Fibroblast of villous mesenchyme (primary cell): Measurements from ENCODE around the gene RBMS3. TPM values are rescaled to one million over a fixed set of nuclear protein-coding genes. Genes with fewer than 3 reads are reported as not detected.
A peak's percentile ranks its signal among the peaks of the same experiment; 100 is the strongest.
"Not testable (repeated sequence)": the region's sequence is repeated elsewhere in the genome, so short reads cannot be mapped to it uniquely, and the experiment has no call there.

Experiments used
- DNase-seq: peaks from one replicate; pipeline ENCODE4 v3.0.0-alpha.2; 2010; ENCODE audit warnings: low read depth
- H3K4me3 ChIP-seq: 2 replicates; pipeline ENCODE4 v1.5.1; 2011; ENCODE audit warnings: low read depth, mild to moderate bottlenecking, low read length
- total RNA-seq: library from RNA; depleted of rRNA; stranded (reverse); fragments of >200 nt; gene quantifications from 2 replicates; pipeline ENCODE4 v1.2.3, GENCODE V29; 2012
- TF ChIP-seq, protein P1 (sequence below): IDR thresholded peaks from 2 replicates; pipeline ENCODE4 v1.5.1; 2012; ENCODE audit warnings: low read depth, mild to moderate bottlenecking, low read length; ENCODE audit not compliant: insufficient read depth

Gene RBMS3
- total RNA-seq, 1 donor: 85.9 TPM

DNA sequence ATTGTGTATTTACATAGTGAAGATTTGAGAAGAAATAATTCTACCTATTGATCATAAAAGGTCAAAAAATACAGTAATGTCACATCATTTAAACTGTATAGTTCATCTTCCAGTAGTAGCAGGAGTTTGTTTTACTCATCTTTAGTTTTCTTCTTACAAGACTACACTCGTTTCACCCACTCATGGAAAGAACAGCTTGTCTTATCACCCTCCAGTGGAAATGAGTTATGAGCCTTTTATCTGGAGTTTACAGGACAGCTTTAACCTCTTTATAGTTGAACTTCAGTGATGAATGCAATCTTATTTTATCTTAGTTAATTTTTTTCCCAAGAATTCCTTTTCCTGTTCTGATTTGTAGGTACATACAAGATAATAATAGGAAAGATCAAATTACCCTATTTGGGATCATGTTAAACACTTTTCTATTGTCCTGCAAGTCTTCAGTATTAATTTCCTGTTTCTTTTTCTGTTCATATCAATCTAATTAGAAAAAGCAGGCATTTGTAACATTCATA is 36.8 kb downstream of the RBMS3 start:
- peak; percentile 36 for DNase-seq
- H3K4me3 ChIP-seq: no peak overlapping the region
- TF ChIP-seq, protein P1, sequence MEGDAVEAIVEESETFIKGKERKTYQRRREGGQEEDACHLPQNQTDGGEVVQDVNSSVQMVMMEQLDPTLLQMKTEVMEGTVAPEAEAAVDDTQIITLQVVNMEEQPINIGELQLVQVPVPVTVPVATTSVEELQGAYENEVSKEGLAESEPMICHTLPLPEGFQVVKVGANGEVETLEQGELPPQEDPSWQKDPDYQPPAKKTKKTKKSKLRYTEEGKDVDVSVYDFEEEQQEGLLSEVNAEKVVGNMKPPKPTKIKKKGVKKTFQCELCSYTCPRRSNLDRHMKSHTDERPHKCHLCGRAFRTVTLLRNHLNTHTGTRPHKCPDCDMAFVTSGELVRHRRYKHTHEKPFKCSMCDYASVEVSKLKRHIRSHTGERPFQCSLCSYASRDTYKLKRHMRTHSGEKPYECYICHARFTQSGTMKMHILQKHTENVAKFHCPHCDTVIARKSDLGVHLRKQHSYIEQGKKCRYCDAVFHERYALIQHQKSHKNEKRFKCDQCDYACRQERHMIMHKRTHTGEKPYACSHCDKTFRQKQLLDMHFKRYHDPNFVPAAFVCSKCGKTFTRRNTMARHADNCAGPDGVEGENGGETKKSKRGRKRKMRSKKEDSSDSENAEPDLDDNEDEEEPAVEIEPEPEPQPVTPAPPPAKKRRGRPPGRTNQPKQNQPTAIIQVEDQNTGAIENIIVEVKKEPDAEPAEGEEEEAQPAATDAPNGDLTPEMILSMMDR: no peak

- no peak overlapping the region for H3K4me3 ChIP-seq
- TF ChIP-seq, protein P1: no peak
- no peak for DNase-seq
Observed at GRCh38 chr3:29318251-29318650, 37.4 kb downstream of the RBMS3 start.

- DNase-seq: no peak
- TF ChIP-seq, protein P1: no peak
- H3K4me3 ChIP-seq: no peak overlapping the region
Observed at GRCh38 chr3:29319262-29319661, 38.4 kb downstream of the RBMS3 start.

DNA sequence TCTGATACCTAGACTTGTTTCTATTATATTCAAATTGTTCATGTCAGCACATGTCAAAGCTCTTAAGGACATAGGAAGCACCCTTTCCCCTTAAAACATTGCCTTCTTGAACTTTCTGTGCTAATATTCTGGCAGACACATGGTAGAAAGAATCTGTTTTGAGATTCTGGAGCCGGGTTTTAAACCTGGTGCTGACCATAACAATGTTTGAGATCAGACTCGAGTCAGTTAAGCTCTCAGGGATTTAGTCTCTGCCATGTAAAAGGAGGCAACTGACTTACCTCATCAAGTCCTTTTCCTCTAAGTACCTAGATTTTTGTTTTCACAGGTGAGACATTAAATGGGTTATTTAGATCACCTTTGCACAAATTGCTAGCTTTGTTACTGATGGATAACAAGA is 38.9 kb downstream of the RBMS3 start:
- peak; percentile 35 for DNase-seq
- no peak overlapping the region for H3K4me3 ChIP-seq

DNA sequence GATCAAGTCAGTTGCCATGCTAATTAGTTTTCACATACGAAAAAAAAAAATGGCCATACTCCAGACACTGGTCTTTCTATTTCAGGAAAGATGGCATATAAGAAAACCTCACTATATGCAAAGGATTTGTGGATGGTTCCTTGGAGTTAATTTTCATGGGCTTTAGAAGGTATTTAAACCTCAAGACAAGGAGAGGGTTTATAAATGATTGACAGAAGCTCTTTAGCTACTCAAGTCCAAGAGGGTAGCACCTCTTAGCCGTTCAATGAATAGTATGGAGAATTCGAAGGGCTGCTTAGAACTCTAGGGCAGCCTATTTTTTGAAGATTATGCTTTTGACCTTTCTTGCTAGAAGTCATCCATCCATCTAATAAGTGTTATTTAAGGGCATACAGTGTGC is 41.7 kb downstream of the RBMS3 start:
- no peak overlapping the region for H3K4me3 ChIP-seq
- TF ChIP-seq, protein P1: no peak
- DNase-seq: no peak

More for the DNA sequence above, 38.9 kb downstream of the RBMS3 start:
- TF ChIP-seq, protein P1: no peak

DNA sequence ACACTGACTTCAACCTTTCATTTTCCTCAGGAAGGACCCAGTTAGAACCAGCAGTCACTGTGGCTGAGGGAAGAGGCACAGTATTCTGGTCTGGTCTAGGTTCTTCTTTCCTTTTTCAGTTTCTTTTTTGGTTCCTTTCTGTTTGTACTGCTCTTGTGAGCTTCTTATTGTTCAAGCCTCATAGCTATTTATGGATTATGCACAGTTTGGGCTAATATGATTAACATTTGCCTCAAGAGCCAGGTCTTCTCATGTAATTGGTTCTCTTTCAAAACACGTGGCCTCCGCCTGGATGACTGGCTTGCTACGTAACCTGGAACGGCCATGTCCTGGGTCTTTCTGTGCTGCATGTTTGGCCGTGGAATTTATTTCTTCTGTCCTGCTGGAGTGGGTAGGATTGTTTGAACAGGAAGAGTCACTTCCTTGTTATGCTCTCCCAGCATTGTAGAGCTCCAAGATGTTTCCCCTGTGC is 43.3 kb downstream of the RBMS3 start:
- peak overlapping the region; percentile 24 for H3K4me3 ChIP-seq
- DNase-seq: peak; percentile 55

GRCh38 chr3:29326540-29326939 is 45.7 kb downstream of the RBMS3 start:
- DNase-seq, H3K4me3 ChIP-seq: not testable (repeated sequence)

More for the DNA sequence above, 43.3 kb downstream of the RBMS3 start:
- TF ChIP-seq, protein P1: no peak
